SKM-1 treated with dmso at 0.1 percent for 144 hours (cell line): Measurements from ENCODE around the gene PNKD.

ENCODE experiments used
- DNase-seq: peaks from one replicate; lab custom pipeline; 2025; ENCODE audit not compliant: unreplicated experiment; lab: John Stamatoyannopoulos, UW

PNKD gene

GRCh38 chr2:218256612-218257350 lies 13.5 kb upstream of the PNKD start:
- no peak for DNase-seq

DNA sequence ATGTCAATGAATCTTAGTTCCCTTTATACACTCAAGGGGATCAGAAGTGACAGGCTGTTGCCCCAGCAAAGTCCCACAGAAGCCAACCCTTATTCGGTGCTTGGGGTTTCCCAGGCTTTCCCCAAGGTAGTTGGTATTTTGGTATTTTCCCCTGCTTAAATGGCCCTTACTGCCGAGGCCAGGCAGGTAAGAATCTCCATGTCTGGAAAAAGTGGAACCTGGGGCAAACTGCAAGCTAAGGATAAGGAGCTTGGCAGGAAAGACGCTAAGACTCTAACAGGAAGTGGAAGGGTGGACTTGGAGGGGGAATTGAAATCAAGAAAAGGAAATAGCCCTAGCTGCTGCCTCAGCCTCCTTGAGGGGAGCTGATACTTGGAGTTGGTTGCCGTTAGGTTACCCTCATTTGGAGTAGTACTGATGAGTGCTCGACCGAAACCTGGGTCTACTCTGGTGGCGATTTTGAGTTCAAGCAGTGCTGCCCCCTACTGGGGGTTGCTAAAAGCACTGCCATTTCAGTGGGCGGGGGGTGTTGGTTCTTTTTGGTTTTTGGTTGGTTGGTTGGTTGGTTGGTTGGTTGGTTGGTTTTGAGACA lies 12.8 kb upstream of the PNKD start:
- peak; percentile 84 for DNase-seq

GRCh38 chr2:218259099-218259961 lies 11.0 kb upstream of the PNKD start:
- peak; percentile 10 for DNase-seq

GRCh38 chr2:218260166-218260565 lies 10.2 kb upstream of the PNKD start:
- DNase-seq: no peak

GRCh38 chr2:218260742-218261422 lies 9.4 kb upstream of the PNKD start, which contains the start of gene GPBAR1:
Gene GPBAR1, plus strand, starts transcription at chr2:218261015. Its CDS starts 1,710 bp downstream, at chr2:218262725.
- no peak for DNase-seq

DNA sequence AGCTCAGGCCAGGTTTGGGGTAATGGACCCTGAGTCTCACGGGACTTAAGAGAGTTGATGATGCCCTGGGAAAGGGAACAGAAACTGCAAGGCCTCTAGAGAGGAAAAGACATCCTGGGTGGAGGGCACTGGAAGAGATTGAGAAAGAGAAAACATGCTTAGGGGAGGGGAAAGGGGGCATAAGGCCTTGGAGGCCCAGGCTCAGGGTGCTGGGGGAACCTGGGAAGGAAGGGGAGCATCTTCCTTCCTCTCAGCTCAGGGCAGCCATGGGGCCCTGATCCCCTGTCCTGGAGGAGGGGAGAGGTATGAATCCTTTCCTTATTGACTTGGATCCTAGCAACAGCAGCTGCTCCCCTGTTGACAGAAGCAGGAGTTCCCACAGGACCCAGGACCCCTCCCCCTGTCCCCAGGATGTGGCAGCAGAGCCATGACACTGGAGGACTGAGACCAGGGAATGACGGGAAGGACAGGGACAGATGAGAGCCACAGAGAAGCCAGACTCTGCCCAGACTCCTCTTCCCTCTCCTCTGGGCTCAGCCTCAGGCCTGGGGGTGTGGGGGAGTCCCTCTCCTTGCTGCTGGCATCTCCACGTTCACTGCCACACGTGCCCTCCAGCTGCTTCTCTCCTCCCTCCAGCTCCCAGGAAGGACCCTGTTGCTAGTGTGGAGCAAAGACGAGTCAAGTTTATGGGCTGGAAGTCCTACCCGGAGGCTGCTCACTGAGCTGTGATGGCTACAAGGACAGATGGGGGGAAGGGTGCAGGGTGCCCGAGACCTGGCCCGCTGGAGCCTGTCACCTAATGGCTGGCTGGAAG lies 8.7 kb upstream of the PNKD start:
- DNase-seq: peak; percentile 12

DNA sequence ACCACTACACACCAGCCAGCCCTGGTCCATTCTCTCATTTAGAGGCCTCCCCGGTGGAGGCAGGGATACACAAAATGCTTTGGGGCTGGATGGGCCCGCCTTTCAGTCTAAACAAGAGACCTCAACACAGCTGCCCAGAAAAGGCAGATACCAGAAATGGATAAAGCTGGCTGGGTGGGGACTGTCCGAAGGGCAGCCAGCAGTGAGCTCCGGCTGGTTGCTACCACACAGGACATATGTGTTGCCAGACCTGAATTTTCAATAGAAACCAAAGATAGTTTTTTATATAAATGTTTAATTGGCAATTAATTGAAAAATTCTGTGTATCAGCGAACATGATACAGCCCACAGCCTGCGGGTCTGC lies 8.1 kb upstream of the PNKD start:
- DNase-seq: no peak

- DNase-seq: no peak
Observed at GRCh38 chr2:218262631-218263586, 7.4 kb upstream of the PNKD start.

- DNase-seq: no peak
Observed at GRCh38 chr2:218263817-218264641, 6.3 kb upstream of the PNKD start.

DNA sequence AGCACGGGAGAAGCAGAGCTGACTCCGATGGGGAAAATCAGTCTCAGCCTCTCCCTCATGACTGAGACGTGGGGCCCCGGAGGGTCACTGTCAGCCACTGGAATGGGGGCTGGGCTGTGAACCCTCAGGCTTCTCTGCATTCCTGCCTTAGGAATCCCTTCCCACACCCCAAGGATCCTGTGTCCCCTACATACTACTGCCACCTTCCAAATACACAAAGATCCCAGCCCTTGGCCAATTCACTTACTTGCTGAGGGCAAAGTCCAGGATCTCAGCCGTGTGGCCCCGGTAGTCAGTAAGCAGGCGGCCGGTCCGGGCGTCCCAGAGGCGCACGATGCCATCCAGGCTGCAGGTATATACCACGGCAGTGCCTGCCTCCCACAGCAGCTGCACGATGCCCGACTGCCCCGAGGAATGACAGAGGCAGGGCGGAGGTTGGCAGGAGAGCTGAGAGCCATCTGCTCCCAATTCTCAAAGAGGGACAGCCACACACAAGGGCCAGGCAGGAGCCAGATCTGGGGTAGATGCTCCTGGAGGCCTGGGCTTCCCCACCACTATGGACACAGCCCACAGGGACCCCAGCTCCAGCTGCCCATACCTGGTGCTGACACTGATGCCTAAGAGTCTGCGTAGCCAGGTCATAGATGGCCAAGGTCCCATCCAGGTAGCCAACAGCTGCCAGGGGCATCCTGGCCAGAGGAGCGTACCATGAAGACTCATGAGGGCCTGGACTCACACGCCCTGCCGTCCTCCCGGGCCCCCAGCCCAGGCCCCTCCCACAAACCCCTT lies 5.4 kb upstream of the PNKD start:
- no peak for DNase-seq

DNA sequence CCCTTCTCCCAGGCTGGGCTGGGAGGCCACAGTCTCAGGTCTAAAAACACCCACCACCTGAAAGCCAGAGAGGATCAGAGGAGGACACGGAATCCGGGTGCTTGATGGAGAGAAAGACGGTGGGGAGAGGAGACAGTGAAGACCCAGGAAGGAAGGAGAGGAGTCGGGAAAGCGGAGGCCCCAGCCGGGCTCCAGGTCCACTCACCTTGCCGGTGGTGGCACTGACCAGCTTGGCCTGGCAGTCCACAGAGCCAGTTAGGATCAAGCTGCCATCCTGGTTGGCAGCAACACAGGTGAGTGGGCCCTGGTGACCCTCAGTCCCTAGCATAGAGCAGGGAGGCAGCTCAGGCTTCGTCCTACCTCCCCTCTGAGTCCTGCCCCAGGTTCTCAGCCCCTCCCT lies 4.7 kb upstream of the PNKD start:
- DNase-seq: no peak

GRCh38 chr2:218266316-218266979 lies 3.9 kb upstream of the PNKD start:
- DNase-seq: no peak

DNA sequence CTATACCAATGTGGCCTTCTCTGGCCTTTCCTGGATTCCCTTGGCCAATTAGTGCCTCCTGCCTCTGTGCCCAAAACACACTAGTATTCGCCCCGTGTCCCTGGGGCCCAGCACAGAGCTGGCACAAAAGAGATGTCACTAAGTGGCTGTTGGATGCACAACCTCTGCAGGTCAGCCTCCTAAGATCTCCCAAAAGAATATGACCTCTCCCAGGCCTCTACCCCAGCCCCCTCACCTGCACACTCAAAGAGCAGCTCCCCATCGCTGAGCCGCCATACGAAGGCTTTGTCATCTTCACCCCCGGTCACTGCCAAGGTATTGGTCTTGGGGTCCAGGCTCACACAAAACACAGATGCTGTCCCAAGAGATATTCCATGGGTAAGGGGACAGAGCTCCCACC lies 3.1 kb upstream of the PNKD start:
- DNase-seq: no peak

DNA sequence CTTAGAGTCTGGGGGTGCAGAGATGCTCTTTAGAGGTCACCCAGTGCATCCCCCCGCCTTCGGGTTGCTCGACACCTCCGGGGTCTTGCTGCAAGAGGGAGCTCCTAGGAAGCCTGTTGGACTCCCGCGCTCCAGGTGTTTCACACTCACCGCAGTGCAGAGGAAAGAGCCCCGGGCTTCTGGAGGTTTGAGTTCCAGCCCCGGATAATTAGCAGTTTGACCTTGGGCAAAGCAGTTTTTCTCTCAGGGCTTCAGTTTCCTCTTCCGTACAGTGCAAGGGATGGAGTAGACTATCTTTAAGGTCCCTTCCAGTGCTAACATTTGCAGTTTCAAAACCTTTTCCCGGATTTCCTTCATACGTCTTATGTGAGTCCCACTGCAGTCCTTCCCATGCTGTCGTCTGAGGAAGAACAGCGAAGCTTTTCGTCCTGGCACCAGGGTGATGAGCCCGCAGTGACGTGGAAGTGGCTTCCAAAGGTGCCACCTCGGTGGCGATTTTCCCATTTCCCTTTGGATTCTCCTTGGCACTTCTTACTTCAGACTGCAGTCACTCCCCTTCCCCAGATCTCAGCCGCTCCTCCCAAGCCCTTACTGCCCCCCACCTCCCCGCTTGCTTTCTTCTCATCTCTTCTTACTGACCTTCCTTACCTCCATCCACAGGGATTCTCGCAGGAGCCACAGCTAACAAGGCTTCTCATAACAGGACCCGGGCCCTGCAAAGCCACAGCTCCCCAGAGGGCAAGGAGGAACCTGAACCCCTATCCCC lies 585 bp downstream of the PNKD start:
- no peak for DNase-seq

DNA sequence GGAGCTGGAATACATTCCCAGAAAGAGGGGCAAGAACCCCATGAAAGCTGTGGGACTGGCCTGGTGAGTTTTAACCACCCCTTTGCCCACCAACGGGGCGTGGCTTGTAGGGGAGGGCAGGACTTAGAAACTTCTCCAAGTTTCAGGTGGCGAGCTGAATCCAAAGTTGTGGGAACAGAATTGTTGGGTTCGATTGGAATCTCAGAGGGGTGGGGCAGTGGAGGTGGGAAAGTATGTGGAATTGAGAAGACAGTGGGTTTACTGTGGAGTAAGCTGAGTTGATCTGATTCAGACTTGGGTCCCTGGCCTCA lies 1.1 kb downstream of the PNKD start:
- no peak for DNase-seq

- DNase-seq: no peak
Observed at GRCh38 chr2:218271865-218272530, 1.7 kb downstream of the PNKD start.
